Sigmoid colon (tissue), 4 donors: ENCODE results near the gene ESYT2.

Experiments used
- CTCF ChIP-seq, 4 experiments: fragments of 450-650 bp in 3 of 4; fragments of 200-600 bp in 1 of 4; IDR thresholded peaks; one replicate each; pipeline ENCODE4 v1.5.1; 2016 to 2019; ENCODE audit warnings: antibody characterized with exemption in 4 of 4, mild to moderate bottlenecking in 3 of 4, moderate library complexity in 2 of 4
- EP300 ChIP-seq, 4 donors: sonication (generic); formaldehyde crosslinking; IDR thresholded peaks; one replicate each; pipeline ENCODE4 v1.6.1; 2017; ENCODE audit warnings: antibody characterized with exemption in 4 of 4
- POLR2A ChIP-seq, 2 donors: fragments of 450-650 bp; IDR thresholded peaks; one replicate each; pipeline ENCODE4 v1.6.1; 2016; ENCODE audit warnings: antibody characterized with exemption in 2 of 2, mild to moderate bottlenecking in 2 of 2, moderate library complexity in 2 of 2
- POLR2AphosphoS5 ChIP-seq, 4 donors: sonication (generic); formaldehyde crosslinking; IDR thresholded peaks; one replicate each; pipeline ENCODE4 v1.6.1; 2017; ENCODE audit warnings: antibody characterized with exemption in 4 of 4

GRCh38 chr7:158754746-158755444 is 74.4 kb downstream of the ESYT2 start:
- TF ChIP-seq POLR2A (IDR thresholded peaks at IDR 0.05) (no peak), CTCF (IDR thresholded peaks at IDR 0.05) (no peak), POLR2AphosphoS5 (IDR thresholded peaks at IDR 0.05) (no peak), EP300 (IDR thresholded peaks at IDR 0.05) (no peak)
